Mammary epithelial cell (primary cell): Measurements from ENCODE around the gene PAPOLG.

ENCODE experiments used
- EZH2 ChIP-seq: IDR thresholded peaks from 2 replicates; pipeline ENCODE4 v1.6.1; 2012; ENCODE audit warnings: low read length, inconsistent platforms, borderline replicate concordance
- TF ChIP-seq, protein P1 (sequence below), 2 donors: IDR thresholded peaks in 1 of 2; conservative IDR thresholded peaks in 1 of 2; 2 replicates each; pipeline ENCODE4 v1.5.1; 2011 to 2012; ENCODE audit warnings: inconsistent platforms in 2 of 2, low read length in 2 of 2, mild to moderate bottlenecking in 2 of 2, control low read depth in 1 of 2, low read depth in 1 of 2; ENCODE audit not compliant: insufficient read depth in 1 of 2; ENCODE audit errors: extremely low read depth in 1 of 2

DNA sequence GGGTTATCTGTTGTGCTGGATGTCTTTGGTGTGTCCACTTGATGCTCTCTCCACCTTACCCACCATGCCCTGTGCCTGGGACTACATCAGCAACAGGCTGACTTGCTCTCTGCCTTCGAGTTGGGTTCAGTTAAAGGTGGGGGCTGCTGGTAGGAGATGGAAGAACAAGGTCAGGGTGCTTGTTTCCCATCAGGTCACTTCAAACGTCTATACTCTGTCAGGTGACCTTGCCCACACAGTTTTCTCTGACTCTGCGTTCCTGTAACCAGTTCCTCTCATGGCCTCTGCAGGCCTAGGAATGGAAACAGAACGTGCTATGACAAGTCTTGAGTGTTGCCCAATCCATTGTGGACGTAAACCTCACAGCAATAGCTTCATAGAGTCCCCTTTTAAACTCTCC lies 38.4 kb upstream of the PAPOLG start:
- TF ChIP-seq, protein P1, sequence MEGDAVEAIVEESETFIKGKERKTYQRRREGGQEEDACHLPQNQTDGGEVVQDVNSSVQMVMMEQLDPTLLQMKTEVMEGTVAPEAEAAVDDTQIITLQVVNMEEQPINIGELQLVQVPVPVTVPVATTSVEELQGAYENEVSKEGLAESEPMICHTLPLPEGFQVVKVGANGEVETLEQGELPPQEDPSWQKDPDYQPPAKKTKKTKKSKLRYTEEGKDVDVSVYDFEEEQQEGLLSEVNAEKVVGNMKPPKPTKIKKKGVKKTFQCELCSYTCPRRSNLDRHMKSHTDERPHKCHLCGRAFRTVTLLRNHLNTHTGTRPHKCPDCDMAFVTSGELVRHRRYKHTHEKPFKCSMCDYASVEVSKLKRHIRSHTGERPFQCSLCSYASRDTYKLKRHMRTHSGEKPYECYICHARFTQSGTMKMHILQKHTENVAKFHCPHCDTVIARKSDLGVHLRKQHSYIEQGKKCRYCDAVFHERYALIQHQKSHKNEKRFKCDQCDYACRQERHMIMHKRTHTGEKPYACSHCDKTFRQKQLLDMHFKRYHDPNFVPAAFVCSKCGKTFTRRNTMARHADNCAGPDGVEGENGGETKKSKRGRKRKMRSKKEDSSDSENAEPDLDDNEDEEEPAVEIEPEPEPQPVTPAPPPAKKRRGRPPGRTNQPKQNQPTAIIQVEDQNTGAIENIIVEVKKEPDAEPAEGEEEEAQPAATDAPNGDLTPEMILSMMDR (conservative IDR thresholded peaks at IDR 0.05 in 1 of 2, IDR thresholded peaks at IDR 0.05 in 1 of 2; ENCODE audit: extremely low read depth in 1 of 2, insufficient read depth in 1 of 2, low read depth in 1 of 2, low read length in 2 of 2) = no peak
- no peak for TF ChIP-seq EZH2
